Tibial artery (tissue), 4 donors: ENCODE measurements around the gene CFAP61.

Experiments
- DNase-seq, 2 donors: peaks; one replicate each; pipeline ENCODE4 v3.0.0-alpha.2; 2019
- H3K27ac ChIP-seq, 2 donors: fragments of 200-600 bp; sonication (generic) in 1 of 2; 1 replicate in 1 of 2; 2 replicates in 1 of 2; pipeline ENCODE4 v1.5.1; 2018 to 2019; ENCODE audit warnings: mild to moderate bottlenecking in 1 of 2
- H3K27me3 ChIP-seq, 2 donors: fragments of 200-600 bp; sonication (generic) in 1 of 2; one replicate each; pipeline versions ENCODE4 v1.5.1 to v1.6.0; 2016 to 2019
- H3K36me3 ChIP-seq, 3 donors: fragments of 200-600 bp; sonication (generic) in 2 of 3; one replicate each; pipeline ENCODE4 v1.5.1; 2016 to 2019; ENCODE audit warnings: mild to moderate bottlenecking in 2 of 3
- H3K4me1 ChIP-seq, 4 donors: fragments of 200-600 bp; sonication (generic) in 2 of 4; 1 replicate in 3 of 4; 2 replicates in 1 of 4; pipeline ENCODE4 v1.5.1; 2016 to 2019
- H3K4me3 ChIP-seq, 2 donors: fragments of 200-600 bp; sonication (generic) in 1 of 2; 1 replicate in 1 of 2; 2 replicates in 1 of 2; pipeline ENCODE4 v1.5.1; 2018 to 2019; ENCODE audit warnings: mild to moderate bottlenecking in 2 of 2
- H3K9me3 ChIP-seq, 3 donors: fragments of 200-600 bp; sonication (generic) in 1 of 3; one replicate each; pipeline ENCODE4 v1.5.1; 2016 to 2019
- CTCF ChIP-seq, 2 experiments: fragments of 200-600 bp in 1 of 2; fragments of 450-650 bp in 1 of 2; IDR thresholded peaks; one replicate each; pipeline ENCODE4 v1.5.1; 2017 to 2019; ENCODE audit warnings: antibody characterized with exemption in 2 of 2, mild to moderate bottlenecking in 1 of 2, moderate library complexity in 1 of 2
- intact Hi-C: fragments of 100-400 bp; cut with DNase I; formaldehyde crosslinking; loops from one replicate; pipeline ENCODE4 v1.15.0; 2023; ENCODE audit warnings: low total_unique reads

The CFAP61 gene

GRCh38 chr20:20212675-20213096 lies 160.4 kb downstream of the CFAP61 start:
- no peak for DNase-seq
- no peak for TF ChIP-seq CTCF (IDR thresholded peaks at IDR 0.05)
- H3K4me1 ChIP-seq, result no peaks in the 10 kb centered on the region
- intact Hi-C loops, result no loop called here
- H3K36me3 ChIP-seq, result no peaks in the 10 kb centered on the region
- no peak overlapping the region for H3K4me3 ChIP-seq
- peaks cover 0 to 3% of the 10 kb centered on the region in 2 donors for H3K27me3 ChIP-seq
- no peak overlapping the region for H3K27ac ChIP-seq
- no peaks in the 10 kb centered on the region for H3K9me3 ChIP-seq

- H3K27ac ChIP-seq, result no peak overlapping the region
- H3K4me3 ChIP-seq, result no peak overlapping the region
- H3K27me3 ChIP-seq, result peaks cover 0 to 3% of the 10 kb centered on the region in 2 donors
- TF ChIP-seq CTCF (IDR thresholded peaks at IDR 0.05), result no peak
- DNase-seq, result no peak
- no peaks in the 10 kb centered on the region for H3K4me1 ChIP-seq
- H3K9me3 ChIP-seq, result no peaks in the 10 kb centered on the region
- no peaks in the 10 kb centered on the region for H3K36me3 ChIP-seq
- intact Hi-C loops, result no loop called here
These were observed 161.3 kb downstream of the CFAP61 start for GRCh38 chr20:20213526-20214121.

GRCh38 chr20:20214757-20215275 lies 162.5 kb downstream of the CFAP61 start:
- H3K36me3 ChIP-seq, result no peaks in the 10 kb centered on the region
- H3K27me3 ChIP-seq, result peaks cover 0 to 3% of the 10 kb centered on the region in 2 donors
- no peak for TF ChIP-seq CTCF (IDR thresholded peaks at IDR 0.05)
- H3K4me1 ChIP-seq, result no peaks in the 10 kb centered on the region
- intact Hi-C loops, result no loop called here
- no peak for DNase-seq
- no peak overlapping the region for H3K27ac ChIP-seq
- H3K9me3 ChIP-seq, result no peaks in the 10 kb centered on the region
- H3K4me3 ChIP-seq, result no peak overlapping the region

- Histone ChIP-seq H3K36me3 (no peaks in the 10 kb centered on the region), H3K27ac (no peak overlapping the region), H3K9me3 (no peaks in the 10 kb centered on the region), H3K4me1 (no peaks in the 10 kb centered on the region), H3K4me3 (no peak overlapping the region), H3K27me3 (peaks cover 0 to 3% of the 10 kb centered on the region in 2 donors)
- intact Hi-C loops, result no loop called here
- TF ChIP-seq CTCF (IDR thresholded peaks at IDR 0.05), result no peak
- DNase-seq, result no peak
These were observed 163.8 kb downstream of the CFAP61 start for GRCh38 chr20:20215976-20216727.

- Histone ChIP-seq H3K4me1 (no peaks in the 10 kb centered on the region), H3K9me3 (no peaks in the 10 kb centered on the region), H3K27ac (no peak overlapping the region), H3K36me3 (no peaks in the 10 kb centered on the region), H3K27me3 (peaks cover 0 to 3% of the 10 kb centered on the region in 2 donors), H3K4me3 (no peak overlapping the region)
- DNase-seq, result no peak
- no peak for TF ChIP-seq CTCF (IDR thresholded peaks at IDR 0.05)
- intact Hi-C loops, result no loop called here
These were observed 164.6 kb downstream of the CFAP61 start for GRCh38 chr20:20216941-20217340.
